Uterus (tissue), 4 donors: ENCODE results near the gene SRCAP. TPM values are rescaled to one million over a fixed set of nuclear protein-coding genes. Genes with fewer than 3 reads are reported as not detected.
"Not testable (repeated sequence)": the region's sequence is repeated elsewhere in the genome, so short reads cannot be mapped to it uniquely, and the experiment has no call there.

ENCODE experiments used
- DNase-seq, 2 donors: peaks; one replicate each; pipeline ENCODE4 v3.0.0-alpha.2; 2019 to 2020
- H3K27ac ChIP-seq, 2 donors: fragments of 200-600 bp; sonication (generic); 1 replicate in 1 of 2; 2 replicates in 1 of 2; pipeline ENCODE4 v1.5.1; 2016 to 2018
- H3K27me3 ChIP-seq, 2 donors: fragments of 200-600 bp; sonication (generic); one replicate each; pipeline ENCODE4 v1.5.1; 2018 to 2019; ENCODE audit warnings: control low read depth in 1 of 2
- H3K36me3 ChIP-seq, 2 donors: fragments of 200-600 bp; sonication (generic); one replicate each; pipeline ENCODE4 v1.5.1; 2019; ENCODE audit warnings: control low read depth in 1 of 2
- H3K4me1 ChIP-seq, 2 donors: fragments of 200-600 bp; sonication (generic); one replicate each; pipeline ENCODE4 v1.5.1; 2018 to 2019; ENCODE audit warnings: control low read depth in 1 of 2
- H3K4me3 ChIP-seq, 2 donors: fragments of 200-600 bp; sonication (generic); 1 replicate in 1 of 2; 2 replicates in 1 of 2; pipeline ENCODE4 v1.5.1; 2018 to 2019; ENCODE audit warnings: mild to moderate bottlenecking in 1 of 2
- H3K9me3 ChIP-seq, 2 donors: fragments of 200-600 bp; sonication (generic); one replicate each; pipeline ENCODE4 v1.5.1; 2019; ENCODE audit warnings: control low read depth in 1 of 2
- POLR2A ChIP-seq, 2 donors: fragments of 450-650 bp; IDR thresholded peaks; one replicate each; pipeline ENCODE4 v1.6.1; 2016; ENCODE audit warnings: antibody characterized with exemption in 2 of 2, mild to moderate bottlenecking in 1 of 2, moderate library complexity in 1 of 2
- intact Hi-C: fragments of 100-400 bp; cut with DNase I; formaldehyde crosslinking; loops from one replicate; pipeline ENCODE4 v1.15.1; 2023; ENCODE audit warnings: low total_unique reads
- total RNA-seq, 4 donors: library from RNA; depleted of rRNA in 3 of 4; stranded (reverse); fragments of >200 nt in 3 of 4; gene quantifications; one replicate each; pipeline versions ENCODE4 v1.1.0 to v1.2.4, GENCODE V29; 2014 to 2023
- TF ChIP-seq, protein P1 (sequence below), 4 experiments: fragments of 200-600 bp in 2 of 4; fragments of 450-650 bp in 2 of 4; sonication (generic) in 2 of 4; IDR thresholded peaks; one replicate each; pipeline ENCODE4 v1.5.1; 2016 to 2019; ENCODE audit warnings: antibody characterized with exemption in 4 of 4, mild to moderate bottlenecking in 2 of 4, moderate library complexity in 1 of 4
- donor health status: DM: yes; HTN: yes; CAD: no.

SRCAP gene
- total RNA-seq, 4 donors from 2014 or later: 5.6 to 80.7 (median 26.0) TPM

DNA sequence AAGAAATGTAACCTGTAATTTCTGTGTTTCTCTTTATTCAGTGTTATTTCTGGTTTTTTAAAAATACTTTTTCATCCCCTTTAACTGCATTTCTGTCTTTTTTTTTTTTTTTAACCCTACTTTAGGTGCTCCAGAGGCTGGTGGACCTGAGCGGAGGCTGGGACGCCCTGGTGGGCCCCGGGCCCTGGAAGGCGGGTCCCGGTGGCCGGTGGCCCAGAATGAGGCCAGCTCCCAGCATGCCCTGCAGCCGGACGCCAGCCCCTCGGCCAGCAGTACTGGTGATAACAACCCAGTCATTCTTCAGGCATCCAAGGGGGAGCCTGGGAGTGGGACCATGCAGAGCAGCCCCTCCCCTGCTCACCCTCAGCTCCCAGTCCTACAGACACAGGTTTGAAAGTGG lies 1.5 kb downstream of the SRCAP start:
- Histone ChIP-seq H3K27ac (no peak overlapping the region), H3K9me3 (no peaks in the 10 kb centered on the region), H3K27me3 (no peaks in the 10 kb centered on the region), H3K36me3 (no peaks in the 10 kb centered on the region), H3K4me3 (no peak overlapping the region), H3K4me1 (peaks cover 0 to 10% of the 10 kb centered on the region in 2 donors)
- TF ChIP-seq, protein P1, sequence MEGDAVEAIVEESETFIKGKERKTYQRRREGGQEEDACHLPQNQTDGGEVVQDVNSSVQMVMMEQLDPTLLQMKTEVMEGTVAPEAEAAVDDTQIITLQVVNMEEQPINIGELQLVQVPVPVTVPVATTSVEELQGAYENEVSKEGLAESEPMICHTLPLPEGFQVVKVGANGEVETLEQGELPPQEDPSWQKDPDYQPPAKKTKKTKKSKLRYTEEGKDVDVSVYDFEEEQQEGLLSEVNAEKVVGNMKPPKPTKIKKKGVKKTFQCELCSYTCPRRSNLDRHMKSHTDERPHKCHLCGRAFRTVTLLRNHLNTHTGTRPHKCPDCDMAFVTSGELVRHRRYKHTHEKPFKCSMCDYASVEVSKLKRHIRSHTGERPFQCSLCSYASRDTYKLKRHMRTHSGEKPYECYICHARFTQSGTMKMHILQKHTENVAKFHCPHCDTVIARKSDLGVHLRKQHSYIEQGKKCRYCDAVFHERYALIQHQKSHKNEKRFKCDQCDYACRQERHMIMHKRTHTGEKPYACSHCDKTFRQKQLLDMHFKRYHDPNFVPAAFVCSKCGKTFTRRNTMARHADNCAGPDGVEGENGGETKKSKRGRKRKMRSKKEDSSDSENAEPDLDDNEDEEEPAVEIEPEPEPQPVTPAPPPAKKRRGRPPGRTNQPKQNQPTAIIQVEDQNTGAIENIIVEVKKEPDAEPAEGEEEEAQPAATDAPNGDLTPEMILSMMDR (IDR thresholded peaks at IDR 0.05): no peak
- no peak for TF ChIP-seq POLR2A (IDR thresholded peaks at IDR 0.05)
- intact Hi-C loops: no loop called here
- no peak for DNase-seq

DNA sequence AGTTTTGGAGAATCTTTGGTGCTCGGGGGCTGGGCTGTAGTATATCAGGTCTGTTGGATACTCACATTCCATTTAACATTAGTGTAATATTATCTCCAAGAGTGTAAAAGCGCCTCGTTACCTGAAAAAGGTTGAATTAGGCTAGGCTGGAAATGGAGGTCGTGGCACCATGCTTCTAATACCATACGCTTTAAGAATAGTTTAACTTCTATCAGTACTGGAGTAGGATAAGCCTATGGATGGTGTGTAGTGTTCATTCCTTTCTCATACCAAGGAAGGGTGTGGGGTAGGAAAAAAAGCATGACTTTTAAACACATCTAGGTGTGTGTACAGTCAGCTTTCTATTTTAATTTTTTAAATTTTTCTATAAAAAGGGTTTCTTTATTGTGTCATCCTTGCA lies 2.0 kb downstream of the SRCAP start:
- TF ChIP-seq, protein P1 (IDR thresholded peaks at IDR 0.05): no peak
- no peak for TF ChIP-seq POLR2A (IDR thresholded peaks at IDR 0.05)
- Histone ChIP-seq H3K4me1 (peaks cover 0 to 10% of the 10 kb centered on the region in 2 donors), H3K4me3 (no peak overlapping the region), H3K36me3 (no peaks in the 10 kb centered on the region), H3K9me3 (no peaks in the 10 kb centered on the region), H3K27me3 (no peaks in the 10 kb centered on the region), H3K27ac (no peak overlapping the region)
- intact Hi-C loops: no loop called here
- DNase-seq: no peak

DNA sequence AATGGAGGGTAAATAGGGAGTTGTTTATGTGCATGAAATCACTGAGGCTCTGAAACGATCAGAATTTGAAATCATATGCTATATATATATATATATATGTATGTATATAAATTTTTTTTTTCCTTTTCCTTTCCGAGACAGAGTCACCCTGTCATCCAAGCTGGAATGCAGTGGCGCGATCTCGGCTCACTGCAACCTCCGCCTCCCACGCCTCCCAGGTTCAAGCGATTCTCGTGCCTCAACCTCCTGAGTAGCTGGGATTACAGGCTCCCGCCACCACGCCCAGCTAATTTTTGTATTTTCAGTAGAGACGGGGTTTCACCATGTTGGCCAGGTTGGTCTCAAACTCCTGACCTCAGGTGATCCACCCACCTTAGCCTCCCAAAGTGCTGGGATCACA lies 4.1 kb downstream of the SRCAP start:
- intact Hi-C loops, H3K27ac ChIP-seq, DNase-seq, H3K27me3 ChIP-seq, H3K9me3 ChIP-seq, H3K4me3 ChIP-seq, H3K36me3 ChIP-seq: not testable (repeated sequence)
- peaks cover 0 to 10% of the 10 kb centered on the region in 2 donors for H3K4me1 ChIP-seq

DNA sequence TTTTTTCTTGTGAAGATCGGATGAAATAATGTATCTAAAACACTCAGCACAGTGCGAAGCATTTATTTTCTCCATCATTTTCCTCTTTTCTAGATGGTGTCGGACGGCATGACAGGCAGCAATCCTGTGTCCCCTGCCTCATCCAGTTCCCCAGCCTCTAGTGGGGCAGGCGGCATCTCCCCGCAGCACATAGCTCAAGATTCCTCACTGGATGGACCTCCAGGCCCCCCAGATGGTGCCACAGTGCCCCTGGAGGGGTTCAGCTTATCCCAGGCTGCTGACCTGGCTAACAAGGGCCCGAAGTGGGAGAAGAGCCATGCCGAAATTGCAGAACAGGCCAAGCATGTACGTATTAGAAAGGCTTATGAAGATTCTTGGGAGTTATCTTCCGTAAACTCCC lies 5.0 kb downstream of the SRCAP start:
- Histone ChIP-seq H3K27ac (no peak overlapping the region), H3K27me3 (no peaks in the 10 kb centered on the region), H3K9me3 (no peaks in the 10 kb centered on the region), H3K36me3 (no peaks in the 10 kb centered on the region), H3K4me1 (peaks cover 0 to 10% of the 10 kb centered on the region in 2 donors), H3K4me3 (no peak overlapping the region)
- TF ChIP-seq, protein P1 (IDR thresholded peaks at IDR 0.05): no peak
- TF ChIP-seq POLR2A (IDR thresholded peaks at IDR 0.05): no peak
- intact Hi-C loops: no loop called here
- no peak for DNase-seq

DNA sequence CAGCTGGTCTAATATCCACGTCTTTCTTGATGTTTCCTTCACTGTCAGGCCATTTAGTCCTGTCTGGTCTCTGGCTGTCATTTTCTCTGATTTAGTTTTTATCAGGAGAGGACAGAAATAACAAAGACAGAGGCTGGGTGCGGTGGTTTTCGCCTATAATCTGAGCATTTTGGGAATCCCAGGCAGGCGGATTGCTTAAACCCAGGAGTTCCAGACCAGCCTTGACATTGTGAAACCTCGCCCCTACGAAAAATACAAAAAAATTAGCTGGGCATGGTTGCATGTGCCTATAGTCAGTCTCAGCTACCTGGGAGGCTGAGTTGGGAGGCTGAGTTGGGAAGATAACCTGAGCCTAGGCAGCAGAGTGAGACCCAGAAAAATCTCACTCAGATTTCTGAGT lies 7.1 kb downstream of the SRCAP start:
- H3K27me3 ChIP-seq: no peaks in the 10 kb centered on the region
- no peak for DNase-seq
- no peaks in the 10 kb centered on the region for H3K4me1 ChIP-seq
- no peaks in the 10 kb centered on the region for H3K9me3 ChIP-seq
- TF ChIP-seq POLR2A (IDR thresholded peaks at IDR 0.05): no peak
- TF ChIP-seq, protein P1 (IDR thresholded peaks at IDR 0.05): no peak
- intact Hi-C loops: no loop called here
- H3K27ac ChIP-seq: no peak overlapping the region
- H3K36me3 ChIP-seq: no peaks in the 10 kb centered on the region
- H3K4me3 ChIP-seq: no peak overlapping the region

DNA sequence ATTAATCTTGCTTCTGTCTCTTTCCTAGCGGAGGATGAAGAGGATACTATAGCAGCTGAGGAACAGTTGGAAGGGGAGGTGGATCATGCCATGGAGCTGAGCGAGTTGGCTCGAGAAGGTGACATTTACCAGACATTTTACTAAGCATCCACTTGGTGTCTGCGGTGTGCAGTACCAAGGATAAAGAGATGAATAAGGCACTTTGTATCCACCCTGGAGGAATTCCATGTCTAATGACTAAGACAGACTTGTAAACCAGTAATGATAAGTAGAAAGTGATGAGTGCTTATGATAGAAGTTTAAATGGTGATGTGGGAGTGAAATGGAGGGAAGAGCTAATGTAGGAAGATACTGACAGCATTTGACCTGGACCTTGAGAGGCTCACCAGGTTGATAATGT lies 12.0 kb downstream of the SRCAP start:
- H3K27me3 ChIP-seq: no peaks in the 10 kb centered on the region
- no peaks in the 10 kb centered on the region for H3K9me3 ChIP-seq
- H3K36me3 ChIP-seq: no peaks in the 10 kb centered on the region
- no peak for TF ChIP-seq POLR2A (IDR thresholded peaks at IDR 0.05)
- TF ChIP-seq, protein P1 (IDR thresholded peaks at IDR 0.05): no peak
- H3K4me1 ChIP-seq: no peaks in the 10 kb centered on the region
- intact Hi-C loops: no loop called here
- H3K4me3 ChIP-seq: no peak overlapping the region
- DNase-seq: no peak
- no peak overlapping the region for H3K27ac ChIP-seq
